Erythroblast (primary cell): ENCODE measurements around the gene RBM42.

Experiments used
- GATA1 ChIP-seq: IDR thresholded peaks from 2 replicates; pipeline ENCODE4 v1.6.1; 2011; ENCODE audit warnings: low read depth, mild to moderate bottlenecking, control low read depth, low read length, moderate library complexity
- POLR2A ChIP-seq: IDR thresholded peaks from 2 replicates; pipeline ENCODE4 v1.6.1; 2011; ENCODE audit warnings: mild to moderate bottlenecking, low read length

- no peak for TF ChIP-seq POLR2A
- TF ChIP-seq GATA1: no peak
Observed at GRCh38 chr19:35656700-35657099, 27.9 kb downstream of the RBM42 start.
